ENCODE measurements around the gene SEM1. TPM values are rescaled to one million over a fixed set of nuclear protein-coding genes. Genes with fewer than 3 reads are reported as not detected.

Gene SEM1
- total RNA-seq, 1 experiment from 2014 or later, result 131 TPM

GRCh38 chr7:96685755-96686154, 23.9 kb downstream of the SEM1 start:
- Histone ChIP-seq H2AFZ (no peak overlapping the region), H3K36me3 (ENCODE audit: low read depth) (peaks cover 28% of the 10 kb centered on the region), H4K20me1 (ENCODE audit: insufficient read depth) (no peaks in the 10 kb centered on the region), H3K4me1 (replicated peaks; ENCODE audit: insufficient read depth) (no peaks in the 10 kb centered on the region), H3K4me2 (no peak overlapping the region), H3K27me3 (ENCODE audit: insufficient read depth, low read depth) (no peaks in the 10 kb centered on the region), H3K9me3 (ENCODE audit: insufficient read depth, low read depth) (no peaks in the 10 kb centered on the region), H3K4me3 (no peak overlapping the region), H3K27ac (no peak overlapping the region), H3F3A (ENCODE audit: insufficient read depth, low read depth) (no peaks in the 10 kb centered on the region; the same call in 1 of the 2 replicates), H3K79me2 (ENCODE audit: low read depth) (peaks cover 20% of the 10 kb centered on the region), H3K9me2 (ENCODE audit: insufficient read depth) (no peaks in the 10 kb centered on the region)
- ChIA-PET POLR2A (ENCODE audit: unreplicated experiment) (interaction anchor here (0.6 kb wide), 1 partner anchor 25 kb away, joined by 7 read pairs; no protein-coding TSS in a partner anchor), CTCF (no interaction called here)
- intact Hi-C loops (cut with micrococcal nuclease; ENCODE audit: unreplicated experiment), result no loop called here
- BruUV-seq (replicated peaks), result no TSS peak
- no peak for DNase-seq
- TF ChIP-seq EZH2 (IDR thresholded peaks at IDR 0.05; ENCODE audit: low read depth) (no peak), CTCF (conservative IDR thresholded peaks at IDR 0.05) (no peak)

GRCh38 chr7:96685353-96685752, 24.3 kb downstream of the SEM1 start:
- Histone ChIP-seq H3F3A (ENCODE audit: insufficient read depth, low read depth) (no peaks in the 10 kb centered on the region; the same call in 1 of the 2 replicates), H3K9me2 (ENCODE audit: insufficient read depth) (no peaks in the 10 kb centered on the region), H3K9me3 (ENCODE audit: insufficient read depth, low read depth) (no peaks in the 10 kb centered on the region), H3K4me3 (no peak overlapping the region), H3K27me3 (ENCODE audit: insufficient read depth, low read depth) (no peaks in the 10 kb centered on the region), H3K27ac (no peak overlapping the region), H3K4me1 (replicated peaks; ENCODE audit: insufficient read depth) (no peaks in the 10 kb centered on the region), H3K79me2 (ENCODE audit: low read depth) (peaks cover 18% of the 10 kb centered on the region), H4K20me1 (ENCODE audit: insufficient read depth) (no peaks in the 10 kb centered on the region), H3K4me2 (no peak overlapping the region), H3K36me3 (ENCODE audit: low read depth) (peaks cover 27% of the 10 kb centered on the region), H2AFZ (no peak overlapping the region)
- TF ChIP-seq CTCF (conservative IDR thresholded peaks at IDR 0.05) (no peak), EZH2 (IDR thresholded peaks at IDR 0.05; ENCODE audit: low read depth) (no peak)
- no TSS peak for BruUV-seq (replicated peaks)
- ChIA-PET POLR2A (ENCODE audit: unreplicated experiment) (no interaction called here), CTCF (no interaction called here)
- intact Hi-C loops (cut with micrococcal nuclease; ENCODE audit: unreplicated experiment), result no loop called here
- no peak for DNase-seq

- Histone ChIP-seq H3K4me1 (replicated peaks; ENCODE audit: insufficient read depth) (no peaks in the 10 kb centered on the region), H3F3A (ENCODE audit: insufficient read depth, low read depth) (no peaks in the 10 kb centered on the region), H4K20me1 (ENCODE audit: insufficient read depth) (no peaks in the 10 kb centered on the region), H3K9me3 (ENCODE audit: insufficient read depth, low read depth) (no peaks in the 10 kb centered on the region), H2AFZ (no peak overlapping the region), H3K4me2 (no peak overlapping the region), H3K9me2 (ENCODE audit: insufficient read depth) (no peaks in the 10 kb centered on the region), H3K4me3 (no peak overlapping the region), H3K27ac (no peak overlapping the region), H3K79me2 (ENCODE audit: low read depth) (0 out of 2 replicates have a peak, but pooled peaks cover 4% of the 10 kb centered on the region), H3K27me3 (ENCODE audit: insufficient read depth, low read depth) (no peaks in the 10 kb centered on the region), H3K36me3 (ENCODE audit: low read depth) (0 out of 2 replicates have a peak, but pooled peaks cover 8% of the 10 kb centered on the region)
- intact Hi-C loops (cut with micrococcal nuclease; ENCODE audit: unreplicated experiment), result no loop called here
- ChIA-PET POLR2A (ENCODE audit: unreplicated experiment) (interaction anchor here (0.7 kb wide), 1 partner anchor 12 kb away, joined by 4 read pairs; no protein-coding TSS in a partner anchor), CTCF (no interaction called here)
- no peak for TF ChIP-seq CTCF (conservative IDR thresholded peaks at IDR 0.05)
- no peak for TF ChIP-seq EZH2 (IDR thresholded peaks at IDR 0.05; ENCODE audit: low read depth)
- DNase-seq, result no peak
- no TSS peak for BruUV-seq (replicated peaks)
These were observed 29.8 kb downstream of the SEM1 start for GRCh38 chr7:96679886-96680285.
